NOMO-1 treated with DMSO at 0.1 percent for 48 hours (cell line): ENCODE data around the gene KANSL2.
"Not testable (repeated sequence)": the region's sequence is repeated elsewhere in the genome, so short reads cannot be mapped to it uniquely, and the experiment has no call there.

ENCODE experiments used
- DNase-seq: peaks from one replicate; lab custom pipeline; 2025; ENCODE audit not compliant: unreplicated experiment; lab: John Stamatoyannopoulos, UW

KANSL2 gene

GRCh38 chr12:48681710-48682532 is at the start of gene KANSL2:
TSS of gene KANSL2 (minus strand) at chr12:48682238. CDS start at chr12:48681632, 606 bp downstream.
- DNase-seq = peak; percentile 99

GRCh38 chr12:48728807-48729206 is 46.8 kb upstream of the KANSL2 start:
- DNase-seq = no peak

- not testable (repeated sequence) for DNase-seq
These were observed 38.7 kb upstream of the KANSL2 start for GRCh38 chr12:48720737-48721136.

GRCh38 chr12:48720171-48720570 is 38.1 kb upstream of the KANSL2 start:
- DNase-seq = not testable (repeated sequence)

GRCh38 chr12:48719002-48719401 is 37.0 kb upstream of the KANSL2 start:
- DNase-seq = not testable (repeated sequence)

- no peak for DNase-seq
These were observed 35.2 kb upstream of the KANSL2 start for GRCh38 chr12:48717252-48717695.

GRCh38 chr12:48716493-48717251 is 34.6 kb upstream of the KANSL2 start, which contains the start of gene CCNT1:
TSS of gene CCNT1 (minus strand) at chr12:48716707. CDS start at chr12:48716675, 32 bp downstream.
- DNase-seq = peak; percentile 99

- no peak for DNase-seq
These were observed 34.1 kb upstream of the KANSL2 start for GRCh38 chr12:48716168-48716492.

- no peak for DNase-seq
These were observed 30.2 kb upstream of the KANSL2 start for GRCh38 chr12:48712209-48712608.

GRCh38 chr12:48698822-48699221 is 16.8 kb upstream of the KANSL2 start:
- DNase-seq = not testable (repeated sequence)

GRCh38 chr12:48696626-48697025 is 14.6 kb upstream of the KANSL2 start:
- peak; percentile 11 for DNase-seq

GRCh38 chr12:48695859-48696258 is 13.8 kb upstream of the KANSL2 start:
- DNase-seq = no peak

GRCh38 chr12:48694038-48694437 is 12.0 kb upstream of the KANSL2 start:
- DNase-seq = no peak

GRCh38 chr12:48693572-48693971 is 11.5 kb upstream of the KANSL2 start:
- DNase-seq = no peak

GRCh38 chr12:48691826-48692487 is 9.9 kb upstream of the KANSL2 start:
- no peak for DNase-seq

GRCh38 chr12:48690990-48691389 is 9.0 kb upstream of the KANSL2 start:
- DNase-seq = no peak

- no peak for DNase-seq
These were observed 8.4 kb upstream of the KANSL2 start for GRCh38 chr12:48690436-48690835.

GRCh38 chr12:48688836-48689235 is 6.8 kb upstream of the KANSL2 start:
- no peak for DNase-seq

- DNase-seq = no peak
These were observed 5.6 kb upstream of the KANSL2 start for GRCh38 chr12:48687592-48687991.

- DNase-seq = no peak
These were observed 4.7 kb upstream of the KANSL2 start for GRCh38 chr12:48686615-48687334.

GRCh38 chr12:48686037-48686595 is 4.1 kb upstream of the KANSL2 start:
- DNase-seq = no peak
